ENCODE data around the gene MCOLN1. TPM values are rescaled to one million over a fixed set of nuclear protein-coding genes. Genes with fewer than 3 reads are reported as not detected.

The MCOLN1 gene
- total and polyA plus RNA-seq, 9 of the 15 experiments (the other 6 are each of a cell fraction or from before 2014, with no cell fraction given) = 0.25 to 15.4 (median 7.1) TPM

GRCh38 chr19:7522072-7522922, at the start of gene MCOLN1 (continued):
- TF ChIP-seq ARID4B (CRISPR knock-in tag; IDR thresholded peaks at IDR 0.05) = peak; percentile 100
- no peak for TF ChIP-seq CAMTA2 (CRISPR knock-in tag; conservative IDR thresholded peaks at IDR 0.05)
- peak; percentile 57; the same call in 1 of the 2 replicates for TF ChIP-seq NR2C2 (CRISPR knock-in tag; IDR thresholded peaks at IDR 0.05)
- peak; percentile 75 for TF ChIP-seq NR2C2 (tag; IDR thresholded peaks at IDR 0.05)
- TF ChIP-seq MYC (IDR thresholded peaks at IDR 0.05; ENCODE audit: low read depth, low read length) = peak; percentile 67; the same call in 1 of the 2 replicates
- TF ChIP-seq MYC (CRISPR knock-in tag; IDR thresholded peaks at IDR 0.05; ENCODE audit: borderline replicate concordance, low read depth) = no peak
- TF ChIP-seq ZNF311 (CRISPR knock-in tag; IDR thresholded peaks at IDR 0.05) = no peak
- TF ChIP-seq BCOR (IDR thresholded peaks at IDR 0.05) = 0 out of 2 replicates have a peak, but pooled peaks have one; percentile 39
- TF ChIP-seq PATZ1 (CRISPR knock-in tag; IDR thresholded peaks at IDR 0.05; ENCODE audit: borderline replicate concordance) = no peak; the same call in 1 of the 2 replicates

Measured in K562 (cell line).